Dermis blood vessel endothelial cell (primary cell): Measurements from ENCODE around the gene PROC. TPM values are rescaled to one million over a fixed set of nuclear protein-coding genes. Genes with fewer than 3 reads are reported as not detected.
A peak's percentile ranks its signal among the peaks of the same experiment; 100 is the strongest.
"Not testable (repeated sequence)": the region's sequence is repeated elsewhere in the genome, so short reads cannot be mapped to it uniquely, and the experiment has no call there.

Experiments
- DNase-seq: peaks from one replicate; pipeline ENCODE4 v3.0.0; 2010
- total RNA-seq: library from RNA; depleted of rRNA; stranded (reverse); fragments of >200 nt; gene quantifications from 2 replicates; pipeline ENCODE4 v1.2.3, GENCODE V29; 2014

The PROC gene
- total RNA-seq, 1 donor from 2014 or later: 0.17 TPM

DNA sequence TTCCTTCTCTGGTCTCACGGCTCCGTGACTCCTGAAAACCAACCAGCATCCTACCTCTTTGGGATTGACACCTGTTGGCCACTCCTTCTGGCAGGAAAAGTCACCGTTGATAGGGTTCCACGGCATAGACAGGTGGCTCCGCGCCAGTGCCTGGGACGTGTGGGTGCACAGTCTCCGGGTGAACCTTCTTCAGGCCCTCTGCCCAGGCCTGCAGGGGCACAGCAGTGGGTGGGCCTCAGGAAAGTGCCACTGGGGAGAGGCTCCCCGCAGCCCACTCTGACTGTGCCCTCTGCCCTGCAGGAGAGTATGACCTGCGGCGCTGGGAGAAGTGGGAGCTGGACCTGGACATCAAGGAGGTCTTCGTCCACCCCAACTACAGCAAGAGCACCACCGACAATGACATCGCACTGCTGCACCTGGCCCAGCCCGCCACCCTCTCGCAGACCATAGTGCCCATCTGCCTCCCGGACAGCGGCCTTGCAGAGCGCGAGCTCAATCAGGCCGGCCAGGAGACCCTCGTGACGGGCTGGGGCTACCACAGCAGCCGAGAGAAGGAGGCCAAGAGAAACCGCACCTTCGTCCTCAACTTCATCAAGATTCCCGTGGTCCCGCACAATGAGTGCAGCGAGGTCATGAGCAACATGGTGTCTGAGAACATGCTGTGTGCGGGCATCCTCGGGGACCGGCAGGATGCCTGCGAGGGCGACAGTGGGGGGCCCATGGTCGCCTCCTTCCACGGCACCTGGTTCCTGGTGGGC, 10.0 kb downstream of the PROC start:
- DNase-seq: no peak

DNA sequence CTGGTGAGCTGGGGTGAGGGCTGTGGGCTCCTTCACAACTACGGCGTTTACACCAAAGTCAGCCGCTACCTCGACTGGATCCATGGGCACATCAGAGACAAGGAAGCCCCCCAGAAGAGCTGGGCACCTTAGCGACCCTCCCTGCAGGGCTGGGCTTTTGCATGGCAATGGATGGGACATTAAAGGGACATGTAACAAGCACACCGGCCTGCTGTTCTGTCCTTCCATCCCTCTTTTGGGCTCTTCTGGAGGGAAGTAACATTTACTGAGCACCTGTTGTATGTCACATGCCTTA, 10.5 kb downstream of the PROC start:
- DNase-seq: no peak

- DNase-seq: no peak
Observed at GRCh38 chr2:127429291-127429690, 11.1 kb downstream of the PROC start.

DNA sequence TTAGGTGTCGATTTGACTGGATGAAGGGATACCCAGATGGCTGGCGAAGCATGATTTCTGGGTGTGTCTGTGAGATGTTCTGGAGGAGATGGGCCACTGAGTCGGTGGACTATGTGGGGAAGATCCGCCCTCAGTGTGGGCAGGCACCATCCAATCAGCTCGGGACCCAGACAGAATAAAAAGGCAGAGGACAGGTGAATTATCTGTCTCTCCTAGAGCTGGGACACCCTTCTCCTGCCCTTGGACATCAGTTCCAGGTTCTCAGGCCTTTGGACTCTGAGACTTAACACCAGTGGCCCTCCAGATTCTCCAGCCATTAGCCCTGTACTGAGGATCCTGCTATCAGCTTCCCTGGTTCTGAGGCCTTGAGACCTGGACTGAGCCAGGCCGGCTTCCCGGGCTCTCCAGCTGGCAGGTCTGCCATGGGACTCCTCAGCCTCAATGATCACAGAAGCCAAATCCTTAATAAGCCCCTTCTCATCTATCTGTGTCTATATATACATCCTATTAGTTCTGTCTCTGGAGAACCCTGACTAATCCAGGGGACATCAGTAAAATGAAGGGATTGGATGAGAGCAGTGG, 11.7 kb downstream of the PROC start:
- no peak for DNase-seq

GRCh38 chr2:127431408-127432023, 13.3 kb downstream of the PROC start:
- DNase-seq: no peak

DNA sequence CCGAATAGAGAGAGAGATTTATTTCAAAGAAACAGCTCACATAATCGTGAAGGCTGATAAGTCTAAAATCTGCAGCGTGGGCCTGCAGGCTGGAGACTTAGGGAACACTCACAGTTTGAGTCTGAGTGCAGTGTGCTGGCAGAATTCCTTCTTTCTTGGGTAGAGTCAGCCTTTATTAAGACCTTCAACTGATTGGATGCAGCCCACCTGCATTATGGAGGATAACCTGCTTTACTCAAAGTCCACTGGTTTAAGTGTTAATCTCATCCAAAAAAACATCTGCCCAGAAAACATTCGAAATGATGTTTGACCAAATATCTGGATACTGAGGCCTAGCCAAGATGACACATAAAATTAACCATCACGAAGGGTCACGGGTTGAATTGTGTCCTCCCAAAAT, 16.3 kb downstream of the PROC start:
- DNase-seq: no peak

GRCh38 chr2:127437056-127437455, 18.8 kb downstream of the PROC start:
- no peak for DNase-seq

DNA sequence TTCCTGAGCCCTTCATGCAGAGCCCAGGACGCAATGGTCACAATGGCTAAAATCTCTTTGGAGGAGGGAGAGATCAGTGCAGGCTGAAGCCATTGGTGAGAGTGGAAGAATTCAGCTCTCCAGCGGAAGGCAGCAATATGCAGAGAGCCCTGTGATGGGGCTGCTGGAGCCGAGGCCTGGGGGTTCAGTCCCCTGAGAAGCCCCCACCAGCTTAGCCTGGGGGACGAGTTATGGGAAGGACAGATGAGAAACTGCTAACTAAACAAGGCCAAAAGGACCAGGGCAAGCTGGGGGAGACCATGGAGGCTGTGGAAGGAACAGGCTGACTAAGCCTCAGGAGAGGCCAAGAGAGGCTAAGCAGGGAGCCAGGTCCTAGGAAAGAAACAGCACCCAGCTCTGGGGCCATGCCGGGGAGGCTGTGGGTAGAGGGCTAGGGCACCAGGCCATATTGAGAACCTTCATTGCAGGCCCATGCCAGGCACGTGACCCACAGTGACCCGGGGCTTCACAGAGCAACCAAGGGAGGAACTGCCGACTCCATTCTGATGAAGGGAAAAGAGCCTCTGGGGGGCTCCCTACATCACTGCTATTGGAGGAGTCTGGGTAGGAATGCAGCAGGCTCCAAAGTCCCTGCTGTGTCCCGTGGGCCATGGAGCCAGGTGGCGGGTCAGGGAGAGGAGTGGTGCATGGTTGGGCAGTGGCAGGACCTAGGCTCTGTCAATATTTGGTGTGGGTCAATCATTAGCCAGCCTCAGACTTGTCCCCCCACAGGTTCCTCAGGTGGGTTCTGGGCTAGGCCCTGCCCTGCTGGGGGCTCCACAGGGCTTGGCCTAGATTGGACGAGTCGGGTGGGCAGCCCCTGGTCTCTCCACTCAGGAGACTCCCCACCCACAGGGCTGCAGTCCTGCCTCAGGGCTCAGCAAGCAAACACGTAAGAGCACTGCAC, 19.8 kb downstream of the PROC start:
- no peak for DNase-seq

DNA sequence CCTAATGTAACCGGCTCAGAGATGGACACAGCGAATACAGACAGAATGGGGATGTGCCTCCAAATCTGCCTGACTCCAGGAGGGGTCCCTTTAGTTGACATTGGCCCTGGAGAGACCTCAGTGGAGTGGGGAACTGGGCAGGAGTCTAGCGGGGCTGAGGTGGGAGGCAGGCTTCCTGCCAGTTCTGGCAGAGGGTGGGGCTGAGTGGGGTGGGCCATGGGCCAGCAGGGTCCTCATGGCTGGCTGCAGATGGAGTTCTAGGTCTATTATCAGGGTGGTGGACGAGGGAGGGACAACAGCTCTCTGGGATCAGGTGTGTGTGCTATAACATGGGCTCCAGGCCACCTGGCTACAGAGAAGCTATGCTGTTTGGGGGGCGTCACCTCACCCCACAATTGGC, 21.1 kb downstream of the PROC start:
- DNase-seq: no peak

GRCh38 chr2:127448526-127448925, 30.3 kb downstream of the PROC start:
- no peak for DNase-seq

GRCh38 chr2:127449414-127449813, 31.2 kb downstream of the PROC start:
- no peak for DNase-seq

- DNase-seq: no peak
Observed at GRCh38 chr2:127449898-127450297, 31.7 kb downstream of the PROC start.

DNA sequence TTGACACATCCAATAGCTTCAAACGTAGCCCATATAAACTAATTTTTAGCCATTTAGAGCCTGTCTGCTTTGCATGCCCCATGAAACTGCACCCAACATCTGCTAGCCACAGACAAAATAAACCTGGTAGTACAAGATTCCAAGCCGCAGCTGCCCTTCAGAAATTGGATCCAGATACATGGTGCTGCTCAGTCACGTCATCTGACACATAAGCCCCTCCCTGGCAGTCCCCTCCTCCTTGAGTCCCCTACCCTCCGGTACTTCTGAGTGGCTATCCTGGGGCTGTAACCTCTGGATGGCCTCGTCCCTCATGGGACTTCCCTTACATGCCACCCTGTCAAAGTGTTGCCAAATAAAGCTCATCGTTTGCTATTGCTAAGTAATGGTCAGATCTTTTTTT, 33.8 kb downstream of the PROC start:
- DNase-seq: no peak

DNA sequence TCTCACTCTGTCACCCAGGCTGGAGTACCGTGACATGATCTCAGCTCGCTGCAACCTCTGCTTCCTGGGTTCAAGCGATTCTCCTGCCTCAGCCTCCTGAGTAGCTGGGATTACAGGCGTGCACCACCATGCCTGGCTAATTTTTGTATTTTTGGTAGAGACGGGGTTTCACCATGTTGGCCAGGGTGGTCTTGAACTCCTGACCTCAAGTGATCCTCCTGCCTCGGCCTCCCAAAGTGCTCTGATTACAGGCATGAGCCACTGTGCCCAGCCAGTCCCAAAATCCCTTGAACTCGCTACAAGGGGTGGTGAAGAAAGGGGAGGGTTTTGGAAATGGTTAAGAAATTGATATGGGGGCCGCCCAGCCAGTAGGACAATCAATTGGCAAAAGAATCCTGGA, 34.2 kb downstream of the PROC start:
- not testable (repeated sequence) for DNase-seq

- DNase-seq: no peak
Observed at GRCh38 chr2:127453013-127453391, 34.8 kb downstream of the PROC start.

DNA sequence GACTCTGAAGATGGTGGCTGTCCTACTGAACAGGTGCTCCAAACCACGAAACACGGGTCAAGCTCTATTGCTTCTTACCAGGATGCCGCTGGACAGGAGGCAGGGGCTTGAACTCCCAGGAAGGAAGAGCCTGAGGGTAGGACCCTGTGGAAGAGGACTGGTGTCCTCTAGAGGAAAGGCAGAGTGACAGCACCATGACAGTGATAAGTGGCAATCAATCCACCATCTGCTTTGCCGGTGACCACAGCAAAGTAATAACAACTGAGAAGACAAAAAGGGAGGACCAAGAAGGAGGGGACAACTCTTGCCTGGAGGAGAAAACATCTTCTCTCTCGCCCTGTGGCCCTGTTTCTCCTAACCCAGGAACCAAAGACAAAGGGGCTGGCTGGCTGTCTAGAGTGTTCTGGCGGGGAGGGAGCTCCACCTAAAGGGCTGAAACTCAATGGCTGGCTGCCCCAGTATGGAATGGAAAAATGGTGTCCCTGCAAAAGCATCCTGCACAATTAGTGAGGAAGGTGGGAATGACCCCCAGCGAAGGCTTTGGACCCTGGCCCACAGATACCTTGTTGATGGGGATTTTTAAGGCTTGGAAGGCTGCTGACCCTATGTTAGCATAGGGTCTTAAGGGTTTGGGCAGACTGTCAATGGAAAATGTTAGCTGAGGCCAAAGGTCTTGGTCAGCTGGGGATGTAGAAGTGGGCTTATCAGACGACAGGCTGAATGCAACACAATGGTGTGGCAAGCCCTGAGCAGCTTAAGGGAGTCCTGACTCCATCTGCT, 35.4 kb downstream of the PROC start:
- peak; percentile 35 for DNase-seq

- DNase-seq: no peak
Observed at GRCh38 chr2:127454595-127455565, 36.7 kb downstream of the PROC start.

DNA sequence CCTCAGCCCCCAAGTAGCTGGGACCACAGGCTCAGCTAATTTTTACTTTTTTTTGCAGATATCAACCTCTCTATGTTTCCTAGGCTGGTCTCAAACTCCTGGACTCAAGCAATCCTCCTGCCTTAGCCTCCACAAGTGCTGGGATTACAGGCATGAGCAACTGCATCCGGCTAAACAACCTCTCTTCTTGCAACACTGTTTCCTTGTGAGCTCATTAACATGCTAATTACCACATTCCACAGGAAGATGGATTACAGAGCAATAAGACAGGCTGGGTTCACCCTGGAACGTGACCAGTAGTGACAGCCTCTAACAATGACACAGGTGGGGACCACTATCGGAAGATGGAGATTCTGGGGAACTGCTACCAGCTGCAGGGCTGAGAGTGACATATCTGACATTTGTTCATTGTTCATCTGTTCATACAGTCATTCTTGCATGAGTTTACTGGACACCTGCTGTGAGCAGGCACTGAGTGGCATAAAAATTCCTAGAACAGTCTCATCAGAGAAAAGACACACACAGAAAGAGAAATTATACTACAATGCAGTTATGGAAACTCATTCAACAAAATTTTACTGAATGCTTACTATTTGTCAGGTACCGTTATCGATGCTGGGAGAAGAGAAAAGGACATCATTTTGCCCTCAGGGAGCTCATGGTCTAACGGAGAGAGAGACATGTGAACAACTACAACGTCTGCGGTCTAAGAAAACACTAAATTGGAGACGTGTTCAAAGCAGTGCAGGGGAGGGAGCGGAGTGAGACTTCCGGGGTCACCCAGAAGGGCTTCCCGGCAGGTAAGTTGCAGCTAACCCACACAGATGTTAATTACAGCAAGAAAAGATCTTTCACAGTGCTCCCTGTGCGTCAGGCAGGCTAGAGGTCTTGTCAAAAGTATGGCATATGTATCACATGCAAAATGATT, 37.6 kb downstream of the PROC start:
- DNase-seq: no peak

- DNase-seq: no peak
Observed at GRCh38 chr2:127456960-127457359, 38.7 kb downstream of the PROC start.

DNA sequence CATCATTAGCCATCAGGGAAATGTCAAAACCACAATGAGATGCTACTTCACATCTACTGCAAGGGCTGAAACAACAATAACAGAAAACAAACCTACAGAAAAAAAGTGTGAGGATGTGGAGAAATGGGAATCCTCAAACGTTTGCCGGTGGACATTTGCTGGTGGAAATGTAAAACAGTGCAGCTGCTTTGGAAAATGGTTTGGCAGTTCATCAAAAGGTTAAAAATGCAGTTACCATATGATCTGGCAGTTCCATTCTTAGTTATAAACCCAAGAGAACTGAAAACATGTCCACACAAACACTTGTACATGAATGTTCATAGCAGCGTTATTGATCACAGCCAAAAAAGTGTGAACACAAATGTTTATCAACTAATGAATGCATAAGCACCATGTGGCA, 44.2 kb downstream of the PROC start:
- no peak for DNase-seq
